GM19397 (cell line): ENCODE data around the gene PRPF31.
"Not testable (repeated sequence)": the region's sequence is repeated elsewhere in the genome, so short reads cannot be mapped to it uniquely, and the experiment has no call there.

Experiments used
- ATAC-seq: cut with Tn5 transposase; IDR thresholded peaks from one replicate; pipeline ENCODE4 v1.9.1; 2021; ENCODE audit warnings: mild to moderate bottlenecking, moderate library complexity; ENCODE audit not compliant: unreplicated experiment

Gene PRPF31, protein sequence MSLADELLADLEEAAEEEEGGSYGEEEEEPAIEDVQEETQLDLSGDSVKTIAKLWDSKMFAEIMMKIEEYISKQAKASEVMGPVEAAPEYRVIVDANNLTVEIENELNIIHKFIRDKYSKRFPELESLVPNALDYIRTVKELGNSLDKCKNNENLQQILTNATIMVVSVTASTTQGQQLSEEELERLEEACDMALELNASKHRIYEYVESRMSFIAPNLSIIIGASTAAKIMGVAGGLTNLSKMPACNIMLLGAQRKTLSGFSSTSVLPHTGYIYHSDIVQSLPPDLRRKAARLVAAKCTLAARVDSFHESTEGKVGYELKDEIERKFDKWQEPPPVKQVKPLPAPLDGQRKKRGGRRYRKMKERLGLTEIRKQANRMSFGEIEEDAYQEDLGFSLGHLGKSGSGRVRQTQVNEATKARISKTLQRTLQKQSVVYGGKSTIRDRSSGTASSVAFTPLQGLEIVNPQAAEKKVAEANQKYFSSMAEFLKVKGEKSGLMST

DNA sequence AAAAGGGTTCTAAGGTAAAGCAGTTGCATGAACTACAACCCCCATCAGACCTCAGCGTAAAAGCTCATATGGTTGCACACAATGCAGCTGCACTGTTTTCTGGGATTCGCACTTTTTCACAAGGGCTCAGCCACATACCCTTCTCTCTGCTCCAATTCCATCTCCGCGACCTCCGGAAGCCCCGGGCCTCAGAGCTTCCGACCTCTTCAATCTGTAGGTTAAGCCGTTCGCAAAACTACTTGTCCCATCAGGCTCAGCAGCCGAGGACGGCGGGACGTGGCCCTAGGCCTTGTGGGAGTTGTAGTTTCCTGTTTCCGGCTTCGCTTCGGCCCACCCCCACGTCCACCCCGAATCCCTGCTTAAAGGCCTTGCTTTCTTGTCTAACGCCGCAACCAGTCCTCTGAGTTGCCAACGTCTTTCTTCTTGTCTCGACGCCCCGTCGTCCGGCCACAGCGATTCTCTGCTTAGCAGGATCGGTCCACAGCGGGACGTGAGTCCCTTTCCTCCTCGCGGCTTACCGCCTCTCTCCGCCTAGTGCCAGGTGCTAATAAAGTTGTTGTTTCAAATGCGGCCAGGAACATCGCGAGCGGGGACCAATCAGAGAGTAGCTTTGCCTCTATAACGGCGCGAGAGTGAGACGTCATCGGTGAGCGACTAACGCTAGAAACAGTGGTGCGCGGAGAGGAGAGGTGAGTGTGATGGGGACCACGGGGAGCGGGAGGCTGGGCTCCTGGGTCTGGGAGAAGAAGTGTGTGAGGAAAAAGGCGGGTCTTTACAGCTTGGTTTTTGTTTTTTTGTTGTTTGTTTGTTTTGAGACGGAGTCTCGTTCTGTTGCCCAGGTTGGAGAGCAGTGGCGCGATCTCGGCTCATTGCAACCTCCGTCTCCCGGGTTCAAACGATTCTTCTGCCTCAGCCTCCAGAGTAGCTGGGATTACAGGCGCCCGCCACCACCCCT is at the start of gene PRPF31, which contains the start of gene TFPT:
Gene PRPF31 (plus strand): TSS at position 646 of the 955 bp plus-strand sequence. CDS start 2,525 bp downstream, outside the sequence.
Gene TFPT (minus strand): TSS at position 549 of the 955 bp plus-strand sequence. CDS start 388 bp downstream, at position 161.
- peak; percentile 83 for ATAC-seq

DNA sequence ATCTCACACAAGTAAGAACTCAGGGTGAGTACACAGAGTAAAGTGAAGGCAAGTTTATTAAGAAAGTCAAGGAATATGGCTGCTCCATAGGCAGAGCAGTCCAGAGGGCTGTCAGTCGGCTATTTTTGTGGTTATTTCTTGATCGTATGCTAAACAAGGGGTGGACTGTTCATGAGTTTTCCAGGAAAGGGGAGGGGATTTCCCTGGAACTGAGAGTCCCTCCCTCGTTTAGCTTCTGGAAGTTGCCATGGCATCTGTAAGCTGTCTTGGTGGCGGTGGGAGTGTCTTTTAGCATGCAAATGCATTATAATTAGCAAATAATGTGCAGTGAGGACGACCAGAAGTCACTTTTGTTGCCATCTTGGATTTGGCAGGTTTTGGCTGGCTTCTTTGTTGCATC is 46.1 kb upstream of the PRPF31 start:
- ATAC-seq: no peak

DNA sequence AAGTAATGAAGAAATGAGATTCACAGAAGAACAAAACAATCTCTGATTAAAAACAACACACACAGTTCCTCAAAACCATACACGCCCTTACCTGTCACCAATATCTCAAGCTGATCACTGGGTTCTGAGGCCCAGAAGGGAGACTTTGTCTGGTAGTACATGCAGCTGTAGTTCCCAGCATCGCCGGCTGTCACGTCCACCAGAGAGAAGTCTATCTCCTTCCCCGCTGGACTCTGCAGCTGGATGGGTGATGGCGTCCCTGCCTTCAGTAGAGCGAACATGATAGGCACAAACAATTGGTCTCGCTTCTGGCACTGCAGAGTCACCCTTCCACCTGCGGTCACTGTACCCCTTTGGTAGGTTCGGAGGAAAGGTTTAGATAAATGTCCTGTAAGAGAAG is 41.7 kb upstream of the PRPF31 start:
- no peak for ATAC-seq

DNA sequence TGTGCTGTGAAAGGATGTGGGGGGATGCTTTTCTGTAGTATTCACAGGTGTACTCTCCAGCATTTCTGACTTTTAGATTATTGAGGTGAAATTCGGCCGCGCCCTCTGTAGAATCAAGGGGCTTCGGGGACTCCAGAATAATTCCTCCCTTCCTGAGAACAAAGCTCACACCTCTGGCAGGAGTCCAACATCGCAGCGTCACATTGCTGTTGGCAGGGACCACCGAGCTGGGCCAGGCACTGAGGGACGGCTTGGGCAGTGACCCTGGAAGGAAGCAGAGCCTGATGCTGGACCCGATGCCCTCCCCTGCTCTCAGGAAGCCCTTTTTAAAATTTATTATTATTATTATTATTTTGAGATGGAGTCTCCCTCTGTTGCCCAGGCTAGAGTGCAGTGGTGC is 40.7 kb upstream of the PRPF31 start:
- no peak for ATAC-seq

DNA sequence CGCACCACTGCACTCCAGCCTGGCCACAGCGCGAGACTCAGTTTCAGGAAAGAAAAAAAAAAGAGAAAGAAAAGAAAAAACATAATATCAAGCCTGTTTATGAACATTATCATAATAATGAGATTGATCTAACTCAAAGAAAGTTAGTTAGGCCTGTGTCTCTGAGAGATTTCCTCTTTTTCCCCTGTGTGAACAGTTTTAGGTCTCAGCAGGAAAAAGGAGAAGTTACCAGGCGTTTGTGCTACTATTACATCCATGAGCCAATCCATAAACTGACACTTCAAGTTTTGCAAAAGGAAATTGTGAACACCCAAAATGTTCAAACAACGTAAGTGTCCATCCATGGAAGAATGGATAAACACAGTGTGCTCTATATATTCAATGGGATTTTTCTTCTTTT is 38.2 kb upstream of the PRPF31 start:
- ATAC-seq: no peak

DNA sequence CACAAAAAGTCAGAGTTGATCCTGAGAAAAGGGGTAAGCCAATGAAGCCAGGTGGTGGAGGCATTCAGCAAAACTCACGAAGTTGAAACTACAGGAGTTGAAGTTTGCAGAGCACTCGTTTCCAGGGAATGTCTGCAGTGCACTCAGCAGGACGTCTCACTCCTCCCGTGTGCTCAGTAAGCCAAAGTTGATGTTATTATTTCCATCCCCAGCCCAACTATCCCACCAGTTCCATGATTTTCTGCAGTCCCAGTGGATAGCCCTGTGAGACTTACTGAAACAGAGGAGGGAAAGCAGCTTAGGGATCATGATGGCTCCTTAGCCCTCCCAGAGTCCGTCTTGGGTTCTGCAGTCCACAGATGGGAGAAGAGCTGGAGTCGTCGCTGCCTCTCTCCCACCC is 34.5 kb upstream of the PRPF31 start, which contains the start of gene TARM1:
Gene TARM1 (minus strand): TSS at position 334 of the 400 bp plus-strand sequence. CDS start 25 bp downstream, at position 309.
- ATAC-seq: no peak

DNA sequence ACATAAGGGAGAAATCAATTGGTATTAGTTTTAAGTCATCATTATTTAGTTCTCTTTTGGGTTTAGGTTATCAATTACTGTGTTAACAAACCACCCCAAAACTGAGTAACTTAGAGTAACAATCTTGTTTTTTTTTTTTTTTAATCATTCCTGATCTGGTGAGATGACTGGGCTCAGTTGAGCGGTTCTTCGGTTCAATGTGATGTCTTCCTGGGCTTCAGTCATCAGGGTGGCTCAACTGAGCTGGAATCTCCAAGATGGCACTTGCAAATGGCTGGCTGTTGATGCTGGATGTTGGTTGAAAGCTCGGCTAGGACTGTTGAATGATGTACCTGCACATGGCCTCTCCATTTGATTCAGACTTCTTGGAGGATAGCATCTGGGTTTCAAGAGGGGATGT is 31.1 kb upstream of the PRPF31 start:
- ATAC-seq: no peak

DNA sequence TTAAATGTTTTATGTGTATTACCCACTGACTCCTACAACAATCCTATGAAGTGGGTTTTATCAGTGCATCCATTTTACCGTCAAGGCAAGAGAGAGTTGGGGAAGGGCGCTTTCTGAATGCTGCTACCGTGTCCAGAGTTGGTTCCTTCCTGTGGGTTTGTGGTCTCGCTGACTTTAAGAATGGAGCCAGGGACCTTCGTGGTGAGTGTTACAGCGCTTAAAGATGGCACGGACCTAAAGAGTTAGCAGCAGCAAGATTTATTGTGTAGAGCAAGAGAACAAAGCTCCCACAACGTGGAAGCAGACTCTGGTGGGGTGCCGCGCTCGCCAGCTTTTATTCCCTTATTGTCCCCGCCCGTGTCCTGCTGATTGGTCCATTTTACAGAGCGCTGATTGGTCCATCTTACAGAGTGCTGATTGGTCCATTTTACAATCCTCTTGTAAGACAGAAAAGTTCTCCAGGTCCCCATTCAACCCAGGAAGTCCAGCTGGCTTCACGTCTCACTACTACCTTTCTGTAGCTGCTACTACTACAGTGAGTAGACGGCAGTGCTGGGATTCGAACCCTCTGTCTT is 21.0 kb upstream of the PRPF31 start:
- ATAC-seq: no peak

DNA sequence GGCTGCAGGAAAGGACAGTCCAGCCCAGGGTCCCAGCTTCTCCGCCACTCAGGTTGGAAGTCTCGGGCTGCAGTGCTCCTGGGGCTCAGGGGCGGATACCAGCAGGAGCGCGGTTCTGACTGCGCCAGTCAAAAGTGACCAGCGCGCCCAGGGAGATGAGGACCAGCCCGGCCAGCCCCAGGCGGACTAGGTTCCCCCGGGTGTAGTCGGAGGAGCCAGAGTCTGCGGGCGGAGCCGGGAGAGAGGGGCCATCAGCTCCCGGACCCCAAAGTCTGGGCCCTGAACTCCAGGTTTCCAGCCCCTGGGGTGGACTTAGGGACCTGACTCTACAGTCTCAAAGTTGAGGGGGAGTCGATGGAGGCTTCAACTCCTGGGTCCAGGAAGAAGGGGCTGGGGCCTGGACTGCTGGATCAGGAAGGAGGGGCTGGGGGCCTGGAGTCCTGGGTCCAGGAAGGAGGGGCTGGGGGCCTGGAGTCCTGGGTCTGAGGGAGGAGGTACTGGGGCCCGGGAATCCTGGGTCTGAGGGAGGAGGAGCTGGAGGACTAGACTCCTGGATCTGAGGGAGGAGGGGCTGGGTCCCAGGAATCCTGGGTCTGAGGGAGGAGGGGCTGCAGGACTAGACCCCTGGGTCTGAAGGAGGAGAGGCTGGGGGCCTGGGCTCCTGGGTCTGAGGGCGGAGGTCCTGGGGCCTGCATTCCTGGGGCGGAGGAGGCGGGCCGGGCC is 20.3 kb upstream of the PRPF31 start:
- ATAC-seq: no peak

DNA sequence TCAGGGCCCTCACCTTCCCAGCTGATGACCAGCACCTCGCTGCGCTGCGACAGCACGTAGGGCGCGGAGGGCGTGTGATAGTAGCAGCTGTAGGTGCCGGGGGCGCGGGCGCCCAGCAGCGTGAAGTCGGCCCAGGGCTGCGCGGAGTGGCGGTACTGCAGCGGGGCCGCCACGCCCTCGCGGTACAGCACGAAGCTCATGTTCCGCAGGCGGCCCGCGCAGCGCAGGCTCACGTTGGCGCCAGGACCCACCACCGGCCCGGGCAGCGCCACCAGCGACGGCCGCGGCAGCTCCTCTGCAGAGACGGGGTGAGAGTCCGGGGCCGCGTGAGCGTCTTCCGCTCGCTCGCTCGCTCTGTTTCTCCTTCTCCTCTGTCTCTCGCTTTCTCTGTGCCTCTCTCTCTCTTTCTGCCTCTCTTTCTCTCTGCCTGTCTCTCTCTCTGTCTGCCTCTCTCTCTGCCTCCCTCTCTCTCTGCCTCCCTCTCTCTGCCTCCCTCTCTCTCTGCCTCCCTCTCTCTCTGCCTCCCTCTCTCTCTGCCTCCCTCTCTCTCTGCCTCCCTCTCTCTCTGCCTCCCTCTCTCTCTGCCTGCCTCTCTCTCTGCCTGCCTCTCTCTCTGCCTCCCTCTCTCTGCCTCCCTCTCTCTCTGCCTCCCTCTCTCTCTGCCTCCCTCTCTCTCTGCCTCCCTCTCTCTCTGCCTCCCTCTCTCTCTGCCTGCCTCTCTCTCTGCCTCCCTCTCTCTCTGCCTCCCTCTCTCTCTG is 19.5 kb upstream of the PRPF31 start:
- ATAC-seq: not testable (repeated sequence)

DNA sequence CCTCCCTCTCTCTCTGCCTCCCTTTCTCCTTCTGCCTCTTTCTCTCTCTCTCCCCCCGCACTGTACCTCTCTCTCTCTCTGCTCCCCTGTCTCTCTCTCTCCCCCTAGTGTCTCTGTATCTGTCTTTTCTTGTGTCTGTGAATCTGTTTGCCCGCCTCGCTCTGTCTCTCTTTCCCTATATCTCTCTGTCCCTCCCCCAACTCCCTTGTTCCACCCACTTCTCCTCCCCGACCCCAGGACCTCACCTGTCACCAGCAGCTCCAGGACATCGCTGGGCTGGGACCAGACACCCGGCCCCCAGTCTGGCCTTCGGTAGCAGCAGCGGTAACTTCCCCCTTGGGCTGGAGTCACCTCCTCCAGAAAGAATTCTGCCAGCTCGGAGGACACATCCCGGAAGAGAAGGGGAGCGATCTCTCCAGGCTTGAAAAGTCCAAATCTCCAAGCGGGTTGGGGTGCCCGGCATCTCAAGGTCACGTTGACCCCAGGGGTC is 18.9 kb upstream of the PRPF31 start:
- ATAC-seq: no peak

DNA sequence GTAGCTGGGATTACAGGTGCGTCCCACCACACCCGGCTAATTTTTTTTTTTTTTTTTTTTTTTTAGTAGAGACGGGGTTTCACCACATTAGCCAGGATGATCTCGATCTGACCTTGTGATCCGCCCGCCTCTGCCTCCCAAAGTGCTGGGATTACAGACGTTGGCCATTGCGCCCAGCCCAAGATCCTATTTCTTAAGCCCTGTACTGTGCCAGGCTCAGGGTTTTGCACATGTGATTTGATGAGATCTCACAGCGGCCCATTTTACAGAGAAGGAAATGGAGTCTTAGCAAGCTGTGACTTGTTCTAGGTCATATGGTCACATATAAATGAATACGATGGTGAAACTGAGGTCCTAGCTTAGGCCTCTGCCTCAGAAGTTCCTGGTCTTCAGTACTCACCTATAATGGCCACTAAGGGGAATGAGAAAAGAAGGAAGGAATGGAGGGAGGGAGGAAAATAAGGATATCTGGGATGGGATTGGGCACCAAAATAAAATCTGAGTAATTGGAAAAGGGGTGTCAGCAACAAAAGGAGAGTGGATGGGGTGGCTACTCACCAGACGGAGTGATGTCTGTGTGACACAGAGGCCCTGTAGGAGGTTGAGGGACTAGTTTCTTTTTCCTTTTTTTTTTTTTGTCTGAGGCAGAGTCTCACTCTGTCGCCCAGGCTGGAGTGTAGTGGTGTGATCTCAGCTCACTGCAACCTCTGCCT is 16.2 kb upstream of the PRPF31 start:
- no peak for ATAC-seq

DNA sequence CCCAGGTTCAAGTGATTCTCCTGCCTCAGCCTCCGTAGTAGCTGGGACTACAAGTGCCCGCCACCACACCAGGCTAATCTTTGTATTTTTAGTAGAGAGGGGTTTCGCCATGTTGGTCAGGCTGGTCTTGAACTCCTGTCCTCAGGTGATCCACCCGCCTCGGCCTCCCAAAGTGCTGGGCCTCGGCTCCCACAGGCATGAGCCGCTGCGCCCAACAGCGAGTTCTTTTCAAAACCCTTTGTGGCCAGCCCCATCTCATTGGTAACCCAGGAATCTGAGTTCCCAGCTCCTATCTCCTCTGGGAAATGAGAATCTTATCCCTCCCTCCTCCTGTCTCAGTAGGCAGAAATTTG is 15.7 kb upstream of the PRPF31 start:
- not testable (repeated sequence) for ATAC-seq

DNA sequence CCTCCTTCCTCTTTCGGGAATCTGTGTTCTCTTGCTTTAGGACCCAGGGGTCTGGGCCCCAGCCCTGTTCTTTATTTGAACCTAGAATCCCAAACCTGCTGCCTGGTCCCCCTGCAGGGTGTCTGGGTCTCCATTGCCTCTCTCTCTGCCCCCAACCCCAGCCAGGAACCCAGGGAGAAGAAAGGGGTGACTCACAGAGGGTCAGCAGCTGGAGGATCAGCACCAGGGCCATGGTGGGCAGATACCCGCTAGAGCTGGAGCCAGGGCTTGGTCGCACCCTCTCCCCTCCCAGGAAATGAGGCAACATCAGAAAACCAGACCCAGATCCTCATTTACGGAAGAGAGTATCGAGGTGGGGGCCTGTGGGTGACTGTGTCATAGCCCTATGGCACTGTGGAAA is 15.0 kb upstream of the PRPF31 start, which contains the start of gene OSCAR:
Gene OSCAR (minus strand): TSS at position 243 of the 400 bp plus-strand sequence. CDS start 11 bp downstream, at position 232.
- no peak for ATAC-seq

DNA sequence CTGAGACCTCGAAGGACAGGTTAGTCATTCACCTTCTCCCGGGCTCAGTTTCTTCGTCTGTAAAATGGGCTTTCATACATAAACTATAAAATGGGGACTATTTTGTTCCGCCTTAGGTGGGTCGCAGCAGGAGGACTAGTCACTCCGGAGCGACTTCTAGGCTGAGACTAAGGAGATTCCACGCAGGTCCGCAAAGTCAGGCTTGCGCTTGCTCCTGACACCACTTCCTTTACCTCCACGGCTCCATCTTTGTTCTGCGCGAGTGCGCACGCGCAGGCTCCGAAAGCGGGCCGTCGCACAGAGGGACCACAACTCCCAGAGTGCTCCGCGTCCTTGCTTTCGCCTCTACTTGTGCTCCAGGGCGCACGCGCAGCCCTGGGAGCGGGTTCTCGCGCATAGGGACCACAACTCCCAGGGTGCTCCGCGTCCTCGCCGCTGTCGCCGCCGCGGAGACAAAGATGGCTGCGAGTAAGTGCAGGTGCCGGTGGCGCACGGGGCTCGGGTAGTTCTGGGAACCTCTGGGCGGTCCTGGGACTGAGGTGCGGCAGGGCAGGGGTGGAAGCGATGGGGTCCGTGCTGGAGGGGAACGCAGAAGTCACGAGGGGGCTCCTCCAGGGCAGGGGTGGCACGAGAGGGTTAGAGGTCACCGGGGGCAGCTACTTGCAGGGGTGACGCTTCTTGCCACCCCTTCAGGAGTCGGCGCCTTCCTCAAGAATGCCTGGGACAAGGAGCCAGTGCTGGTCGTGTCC is 13.0 kb upstream of the PRPF31 start, which contains the start of gene NDUFA3:
Gene NDUFA3 (plus strand): TSS at position 435 of the 749 bp plus-strand sequence. CDS start 24 bp downstream, at position 459.
- ATAC-seq: peak; percentile 95

DNA sequence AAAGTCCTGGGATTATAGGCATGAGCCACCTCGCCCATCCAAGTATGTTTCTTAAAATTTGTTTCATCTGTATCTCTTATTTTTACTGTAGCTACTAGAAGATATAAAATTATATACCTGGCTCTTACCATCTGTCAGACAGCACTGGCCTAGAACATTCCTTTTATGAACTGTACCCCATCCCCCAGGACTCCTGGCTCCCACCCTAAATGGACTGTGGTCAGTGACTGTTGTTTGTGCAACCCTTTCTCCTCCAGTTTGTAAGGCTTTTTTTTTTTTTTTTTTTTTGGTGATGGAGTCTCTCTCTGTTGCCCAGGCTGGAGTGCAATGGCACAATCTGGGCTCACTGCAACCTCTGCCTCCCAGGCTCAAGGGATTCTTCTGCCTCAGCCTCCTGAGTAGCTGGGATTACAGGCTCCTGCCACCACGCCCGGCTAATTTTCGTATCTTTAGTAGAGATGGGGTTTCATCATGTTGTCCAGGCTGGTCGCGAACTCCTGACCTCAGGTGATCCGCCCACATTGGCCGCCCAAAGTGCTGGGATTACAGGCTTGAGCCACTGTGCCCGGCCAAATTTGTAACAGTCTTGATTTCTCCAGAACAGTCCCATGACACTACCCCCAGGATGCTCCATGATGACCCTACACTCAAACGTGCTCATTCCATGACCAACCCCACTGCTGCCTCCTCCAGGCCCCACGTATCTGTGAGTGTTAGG is 10.4 kb upstream of the PRPF31 start:
- ATAC-seq: no peak

DNA sequence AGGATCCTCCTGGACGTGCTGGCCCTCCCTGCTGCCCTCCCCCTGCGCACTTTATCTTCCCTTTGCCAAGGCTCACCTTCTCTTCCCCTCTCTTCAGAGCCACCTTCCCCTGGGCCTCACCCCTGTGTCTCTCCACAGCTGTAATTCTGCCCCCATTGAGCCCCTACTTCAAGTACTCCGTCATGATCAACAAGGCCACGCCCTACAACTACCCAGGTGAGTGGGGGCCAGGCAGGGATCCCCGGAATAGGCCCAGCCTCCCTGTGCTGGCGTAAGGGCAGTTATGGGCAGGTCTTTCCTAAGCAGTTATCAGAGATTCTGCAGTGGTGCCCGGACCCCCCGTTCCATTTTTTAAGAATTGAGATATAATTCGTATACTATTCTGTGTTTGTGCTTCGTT is 9.8 kb upstream of the PRPF31 start:
- ATAC-seq: no peak
